A549 treated with AZD2906 at 1 μM for 4 hours (cell line): ENCODE data around the gene PRAMEF17. TPM values are rescaled to one million over a fixed set of nuclear protein-coding genes. Genes with fewer than 3 reads are reported as not detected.

ENCODE experiments used
- total RNA-seq: library from RNA; stranded (reverse); fragments of 200-300 nt; extraction: Qiagen RNA extraction; gene quantifications from 5 replicates; pipeline ENCODE4 v1.2.3, GENCODE V29; 2022

PRAMEF17 gene
- total RNA-seq, result not detected in 5 replicates

GRCh38 chr1:13389332-13389731, at the start of gene PRAMEF17:
PRAMEF17 (plus strand) TSS chr1:13389632; CDS start chr1:13389658, 26 bp downstream.

GRCh38 chr1:13347034-13347433, 42.4 kb upstream of the PRAMEF17 start, which contains the start of gene PRAMEF14:
PRAMEF14 (minus strand) TSS chr1:13347134; CDS start chr1:13345314, 1,820 bp downstream.

GRCh38 chr1:13410150-13410549, 20.7 kb downstream of the PRAMEF17 start, which contains the start of gene PRAMEF20:
PRAMEF20 (plus strand) TSS chr1:13410450; CDS start chr1:13416355, 5,905 bp downstream.

Other genes starting within 250 kb of the PRAMEF17 start
- not detected in 5 replicates for gene PRAMEF26, start 233.6 kb upstream of the PRAMEF17 start, total RNA-seq
- gene HNRNPCL4, start 224.0 kb upstream of the PRAMEF17 start, total RNA-seq, result not detected in 5 replicates
- gene PRAMEF9, start 217.8 kb upstream of the PRAMEF17 start, total RNA-seq, result not detected in 5 replicates
- 0.07 TPM in 1 of 5 replicates, not detected in the others for gene PRAMEF13, start 188.2 kb upstream of the PRAMEF17 start, total RNA-seq
- gene PRAMEF18, start 163.5 kb upstream of the PRAMEF17 start, total RNA-seq, result not detected in 5 replicates
- not detected in 5 replicates for gene PRAMEF5, start 135.4 kb upstream of the PRAMEF17 start, total RNA-seq
- not detected in 5 replicates for gene PRAMEF8, start 104.5 kb upstream of the PRAMEF17 start, total RNA-seq
- gene PRAMEF33, start 86.1 kb upstream of the PRAMEF17 start, total RNA-seq, result not detected in 5 replicates
- gene PRAMEF15, start 74.1 kb upstream of the PRAMEF17 start, total RNA-seq, result not detected in 5 replicates
- not detected in 5 replicates for gene PRAMEF14, start 42.5 kb upstream of the PRAMEF17 start, total RNA-seq
- gene PRAMEF19, start 17.7 kb upstream of the PRAMEF17 start, total RNA-seq, result not detected in 5 replicates
- not detected in 5 replicates for gene PRAMEF20, start 20.8 kb downstream of the PRAMEF17 start, total RNA-seq
- gene LRRC38, start 124.4 kb downstream of the PRAMEF17 start, total RNA-seq, result 0.05 to 0.11 TPM (median 0.09 TPM) in 5 replicates
- gene PDPN, start 194.2 kb downstream of the PRAMEF17 start, total RNA-seq, result 0.10 TPM in 1 of 5 replicates, not detected in the others